Osteoblast (primary cell): ENCODE data around the gene UBXN1. TPM values are rescaled to one million over a fixed set of nuclear protein-coding genes. Genes with fewer than 3 reads are reported as not detected.
"Not testable (repeated sequence)": the region's sequence is repeated elsewhere in the genome, so short reads cannot be mapped to it uniquely, and the experiment has no call there.

Experiments used
- DNase-seq: peaks from one replicate; pipeline ENCODE4 v3.0.0; 2011; ENCODE audit warnings: low spot score, mixed read lengths; ENCODE audit not compliant: insufficient read length; ENCODE audit errors: missing footprints
- H2AFZ ChIP-seq: 2 replicates; pipeline ENCODE4 v1.6.0; 2011; ENCODE audit warnings: mild to moderate bottlenecking, low read length
- H3K27ac ChIP-seq: 2 replicates; pipeline ENCODE4 v1.5.1; 2011; ENCODE audit warnings: mild to moderate bottlenecking, low read depth, low read length, moderate library complexity
- H3K27me3 ChIP-seq: 2 replicates; pipeline ENCODE4 v1.6.0; 2012; ENCODE audit warnings: mild to moderate bottlenecking, control low read depth, inconsistent platforms, low read length, moderate library complexity; ENCODE audit not compliant: insufficient read depth
- H3K36me3 ChIP-seq: 2 replicates; pipeline ENCODE4 v1.5.1; 2011; ENCODE audit warnings: mild to moderate bottlenecking, low read length, control low read depth, moderate library complexity; ENCODE audit not compliant: insufficient read depth
- H3K4me1 ChIP-seq: 2 replicates; pipeline ENCODE4 v1.5.1; 2011; ENCODE audit warnings: mild to moderate bottlenecking, low read length, control low read depth, moderate library complexity; ENCODE audit not compliant: insufficient read depth
- H3K4me2 ChIP-seq: 2 replicates; pipeline ENCODE4 v1.6.0; 2011; ENCODE audit warnings: mild to moderate bottlenecking, low read length; ENCODE audit not compliant: insufficient read depth
- H3K4me3 ChIP-seq: fragments of 200-600 bp; sonication (generic); 3 replicates; pipeline ENCODE4 v1.5.1; 2012; ENCODE audit warnings: mild to moderate bottlenecking, low read length, inconsistent platforms; ENCODE audit not compliant: insufficient read depth
- H3K79me2 ChIP-seq: 2 replicates; pipeline ENCODE4 v1.6.0; 2012; ENCODE audit warnings: mild to moderate bottlenecking, low read length, control low read depth, inconsistent platforms; ENCODE audit not compliant: insufficient read depth
- H3K9me3 ChIP-seq: 2 replicates; pipeline ENCODE4 v1.5.1; 2011; ENCODE audit warnings: low read depth, low read length, control low read depth
- H4K20me1 ChIP-seq: 2 replicates; pipeline ENCODE4 v1.6.0; 2012; ENCODE audit warnings: mild to moderate bottlenecking, low read length, control low read depth; ENCODE audit not compliant: insufficient read depth
- CTCF ChIP-seq: IDR thresholded peaks from 2 replicates; pipeline ENCODE4 v1.5.1; 2011; ENCODE audit warnings: mild to moderate bottlenecking, low read depth, low read length, moderate library complexity; ENCODE audit errors: extremely low read depth
- total RNA-seq: library from RNA; depleted of rRNA; stranded (reverse); fragments of >200 nt; gene quantifications from 2 replicates; pipeline ENCODE4 v1.2.3, GENCODE V29; 2012

UBXN1 gene
- total RNA-seq, 1 donor: 107 TPM

GRCh38 chr11:62676698-62677097 lies 2.2 kb downstream of the UBXN1 start:
- Histone ChIP-seq H3K4me1 (peaks cover 34% of the 10 kb centered on the region), H3K4me3 (no peak overlapping the region), H3K79me2 (peaks cover 51% of the 10 kb centered on the region), H3K36me3 (peaks cover 38% of the 10 kb centered on the region), H4K20me1 (no peaks in the 10 kb centered on the region), H3K4me2 (no peak overlapping the region), H3K9me3 (no peaks in the 10 kb centered on the region), H2AFZ (no peak overlapping the region), H3K27ac (no peak overlapping the region), H3K27me3 (no peaks in the 10 kb centered on the region)
- DNase-seq: no peak
- TF ChIP-seq CTCF: no peak

GRCh38 chr11:62675415-62675814 lies 3.5 kb downstream of the UBXN1 start:
- H3K4me3 ChIP-seq, H4K20me1 ChIP-seq, DNase-seq, H3K4me2 ChIP-seq, H3K9me3 ChIP-seq, H2AFZ ChIP-seq, H3K27me3 ChIP-seq, H3K27ac ChIP-seq: not testable (repeated sequence)
- H3K4me1 ChIP-seq: peaks cover 33% of the 10 kb centered on the region
- H3K36me3 ChIP-seq: peaks cover 38% of the 10 kb centered on the region
- peaks cover 58% of the 10 kb centered on the region for H3K79me2 ChIP-seq

- Histone ChIP-seq H3K27ac (peak overlapping the region; percentile 87), H3K4me3 (peak overlapping the region; percentile 91), H3K4me1 (peaks cover 31% of the 10 kb centered on the region), H3K9me3 (no peaks in the 10 kb centered on the region), H3K79me2 (peaks cover 56% of the 10 kb centered on the region), H3K27me3 (no peaks in the 10 kb centered on the region), H2AFZ (no peak overlapping the region), H3K4me2 (peak overlapping the region; percentile 94), H4K20me1 (peaks cover 4% of the 10 kb centered on the region), H3K36me3 (peaks cover 43% of the 10 kb centered on the region)
- TF ChIP-seq CTCF: no peak
- DNase-seq: peak; percentile 63
These were observed 5.7 kb downstream of the UBXN1 start for GRCh38 chr11:62673196-62673525.

- Histone ChIP-seq H3K4me1 (peaks cover 29% of the 10 kb centered on the region), H4K20me1 (peaks cover 4% of the 10 kb centered on the region), H3K27me3 (no peaks in the 10 kb centered on the region), H3K9me3 (no peaks in the 10 kb centered on the region), H3K4me2 (peak within 1 kb of the TSS; percentile 94), H3K36me3 (peaks cover 39% of the 10 kb centered on the region), H3K79me2 (peaks cover 53% of the 10 kb centered on the region), H2AFZ (peak within 1 kb of the TSS; percentile 98), H3K27ac (peak within 1 kb of the TSS; percentile 87), H3K4me3 (peak within 1 kb of the TSS; percentile 91)
- DNase-seq: peak; percentile 96
- TF ChIP-seq CTCF: no peak
These were observed 7.1 kb downstream of the UBXN1 start, which contains the start of the genes LBHD1 and UQCC3 for GRCh38 chr11:62671608-62672389. LBHD1 (minus strand) TSS chr11:62672267; CDS start chr11:62670031, 2,236 bp downstream. UQCC3 (plus strand) TSS chr11:62671673; CDS start chr11:62671746, 73 bp downstream.
